22Rv1 (cell line): ENCODE data around the gene KRTAP12-1.

Source experiments
- H3K27ac ChIP-seq: fragments of 450-650 bp; 2 replicates; pipeline ENCODE4 v1.5.1; 2017
- ZFX ChIP-seq: fragments of 450-650 bp; IDR thresholded peaks from 2 replicates; pipeline ENCODE4 v1.6.1; 2017; ENCODE audit warnings: antibody characterized with exemption, borderline replicate concordance
- TF ChIP-seq, protein P1 (sequence below): fragments of 450-650 bp; IDR thresholded peaks from 2 replicates; pipeline ENCODE4 v1.5.1; 2017; ENCODE audit warnings: mild to moderate bottlenecking

Gene KRTAP12-1

GRCh38 chr21:44654576-44655175 is 27.3 kb downstream of the KRTAP12-1 start, which contains the start of gene KRTAP12-4:
KRTAP12-4 (minus strand) TSS chr21:44654659; CDS start chr21:44654614, 45 bp downstream.
- TF ChIP-seq, protein P1, sequence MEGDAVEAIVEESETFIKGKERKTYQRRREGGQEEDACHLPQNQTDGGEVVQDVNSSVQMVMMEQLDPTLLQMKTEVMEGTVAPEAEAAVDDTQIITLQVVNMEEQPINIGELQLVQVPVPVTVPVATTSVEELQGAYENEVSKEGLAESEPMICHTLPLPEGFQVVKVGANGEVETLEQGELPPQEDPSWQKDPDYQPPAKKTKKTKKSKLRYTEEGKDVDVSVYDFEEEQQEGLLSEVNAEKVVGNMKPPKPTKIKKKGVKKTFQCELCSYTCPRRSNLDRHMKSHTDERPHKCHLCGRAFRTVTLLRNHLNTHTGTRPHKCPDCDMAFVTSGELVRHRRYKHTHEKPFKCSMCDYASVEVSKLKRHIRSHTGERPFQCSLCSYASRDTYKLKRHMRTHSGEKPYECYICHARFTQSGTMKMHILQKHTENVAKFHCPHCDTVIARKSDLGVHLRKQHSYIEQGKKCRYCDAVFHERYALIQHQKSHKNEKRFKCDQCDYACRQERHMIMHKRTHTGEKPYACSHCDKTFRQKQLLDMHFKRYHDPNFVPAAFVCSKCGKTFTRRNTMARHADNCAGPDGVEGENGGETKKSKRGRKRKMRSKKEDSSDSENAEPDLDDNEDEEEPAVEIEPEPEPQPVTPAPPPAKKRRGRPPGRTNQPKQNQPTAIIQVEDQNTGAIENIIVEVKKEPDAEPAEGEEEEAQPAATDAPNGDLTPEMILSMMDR = no peak
- TF ChIP-seq ZFX = no peak
- H3K27ac ChIP-seq = no peak within 1 kb of the TSS

GRCh38 chr21:44653656-44654575 is 28.0 kb downstream of the KRTAP12-1 start:
- H3K27ac ChIP-seq = no peak overlapping the region
- TF ChIP-seq ZFX = no peak
- TF ChIP-seq, protein P1 = no peak

GRCh38 chr21:44653123-44653522 is 28.8 kb downstream of the KRTAP12-1 start:
- TF ChIP-seq, protein P1 = no peak
- TF ChIP-seq ZFX = no peak
- no peak overlapping the region for H3K27ac ChIP-seq

DNA sequence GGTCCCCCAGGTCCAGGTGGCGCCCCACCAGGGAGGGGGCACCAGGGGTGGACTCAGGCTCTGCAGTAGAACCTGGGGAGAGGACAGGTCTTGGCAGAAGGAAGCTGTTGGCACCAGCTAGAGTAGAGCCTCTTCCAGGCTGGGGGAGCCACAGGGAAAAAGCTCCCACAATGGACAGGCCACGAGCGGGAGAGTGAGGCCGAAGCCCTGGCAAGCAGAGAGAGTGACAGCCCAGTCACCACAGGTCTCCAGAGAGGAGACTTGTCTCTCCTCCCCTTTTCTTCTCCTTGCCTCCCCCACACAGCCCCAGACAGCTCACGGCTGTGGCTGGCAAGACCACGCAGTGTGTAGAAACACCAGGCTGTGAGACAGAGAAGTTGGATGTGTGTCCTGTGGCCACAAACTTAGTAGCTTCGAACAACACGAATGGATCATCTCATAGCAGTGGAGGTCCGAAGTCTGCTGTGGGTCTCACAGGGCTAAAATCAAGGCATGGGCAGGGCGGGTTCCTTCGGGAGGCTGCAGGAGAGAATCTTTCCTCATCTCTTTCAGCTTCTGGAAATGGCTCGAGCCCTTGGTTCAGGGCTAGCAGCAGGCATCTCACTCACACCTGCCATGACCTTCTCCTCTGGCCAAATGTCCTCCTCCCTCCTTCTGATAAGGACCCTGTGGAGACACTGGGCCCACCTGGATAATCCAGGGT is 30.8 kb downstream of the KRTAP12-1 start:
- H3K27ac ChIP-seq = no peak overlapping the region
- TF ChIP-seq ZFX = no peak
- TF ChIP-seq, protein P1 = no peak

DNA sequence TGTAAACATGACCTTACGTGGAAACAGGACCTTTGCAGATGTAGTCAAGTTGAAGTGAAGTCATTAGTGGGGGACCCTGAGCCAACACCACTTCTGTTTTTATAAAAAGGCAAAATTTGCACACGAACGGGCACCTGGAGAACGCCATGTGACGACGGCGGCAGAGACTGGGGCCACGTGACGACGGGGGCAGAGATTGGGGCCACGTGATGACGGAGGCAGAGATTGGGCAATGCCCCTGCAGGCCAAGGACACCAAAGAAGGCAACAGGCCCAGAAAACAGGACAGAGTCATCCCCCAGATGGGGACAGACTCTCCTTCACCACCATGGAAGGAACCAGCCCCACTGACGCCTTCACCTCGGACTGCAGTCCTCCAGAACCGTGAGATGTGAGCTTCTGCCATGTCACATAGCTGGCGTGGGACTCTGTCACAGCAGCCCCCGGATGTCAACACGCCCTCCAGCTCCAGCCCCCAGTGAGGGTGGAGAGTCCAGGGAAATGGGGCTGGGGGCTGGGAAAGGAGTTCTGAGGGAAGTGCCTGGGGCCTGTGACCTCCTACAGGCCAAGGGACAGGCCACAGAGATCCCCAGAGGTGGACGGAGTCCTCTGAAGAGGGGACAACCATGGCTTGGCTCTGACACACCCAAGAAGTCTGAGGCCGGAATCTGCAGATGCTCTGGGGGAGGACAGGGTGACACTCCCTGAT is 31.5 kb downstream of the KRTAP12-1 start:
- no peak overlapping the region for H3K27ac ChIP-seq

GRCh38 chr21:44649521-44650100 is 32.4 kb downstream of the KRTAP12-1 start:
- no peak overlapping the region for H3K27ac ChIP-seq
- TF ChIP-seq, protein P1 = no peak
- no peak for TF ChIP-seq ZFX

More for the DNA sequence above, 31.5 kb downstream of the KRTAP12-1 start:
- no peak for TF ChIP-seq ZFX
- TF ChIP-seq, protein P1 = no peak
